ENCODE measurements around the gene FOLR1.

FOLR1 gene

DNA sequence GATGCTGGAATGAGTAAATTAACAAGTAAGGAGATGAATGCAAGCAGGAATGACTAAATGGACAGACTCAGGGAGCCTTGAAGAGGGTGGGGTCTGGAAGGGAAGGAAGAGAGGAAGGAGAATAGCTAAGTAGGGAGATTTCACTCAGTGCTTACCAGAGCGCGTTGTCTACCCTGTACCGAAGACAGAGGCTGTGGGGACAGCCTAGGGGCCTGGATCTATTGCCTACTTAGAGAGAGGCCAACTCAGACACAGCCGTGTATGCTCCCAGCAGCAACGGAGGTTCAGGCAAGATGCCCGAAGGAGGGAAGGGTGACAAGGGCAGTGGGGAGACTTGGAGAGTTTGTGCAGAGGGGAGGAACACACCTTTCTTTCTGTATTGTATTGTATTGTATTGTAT lies 24.7 kb downstream of the FOLR1 start, which contains the start of gene FOLR2:
Gene FOLR2 (plus strand): TSS at position 157 of the 400 bp plus-strand sequence. CDS start 1,791 bp downstream, outside the sequence.
- ATAC-seq (ENCODE audit: low read depth) (no peak), DNase-seq (ENCODE audit: low spot score) (no peak)
- Histone ChIP-seq H3K36me3 (ENCODE audit: low read depth) (no peaks in the 10 kb centered on the region), H3K4me3 (ENCODE audit: severe bottlenecking) (no peak within 1 kb of the TSS), H3K27me3 (ENCODE audit: insufficient read depth, poor library complexity, severe bottlenecking) (no peaks in the 10 kb centered on the region), H3K4me1 (ENCODE audit: insufficient read depth, poor library complexity, severe bottlenecking) (no peaks in the 10 kb centered on the region), H3K9me3 (ENCODE audit: severe bottlenecking) (no peaks in the 10 kb centered on the region), H3K27ac (ENCODE audit: poor library complexity, severe bottlenecking) (no peak within 1 kb of the TSS)
- TF ChIP-seq, protein P1, sequence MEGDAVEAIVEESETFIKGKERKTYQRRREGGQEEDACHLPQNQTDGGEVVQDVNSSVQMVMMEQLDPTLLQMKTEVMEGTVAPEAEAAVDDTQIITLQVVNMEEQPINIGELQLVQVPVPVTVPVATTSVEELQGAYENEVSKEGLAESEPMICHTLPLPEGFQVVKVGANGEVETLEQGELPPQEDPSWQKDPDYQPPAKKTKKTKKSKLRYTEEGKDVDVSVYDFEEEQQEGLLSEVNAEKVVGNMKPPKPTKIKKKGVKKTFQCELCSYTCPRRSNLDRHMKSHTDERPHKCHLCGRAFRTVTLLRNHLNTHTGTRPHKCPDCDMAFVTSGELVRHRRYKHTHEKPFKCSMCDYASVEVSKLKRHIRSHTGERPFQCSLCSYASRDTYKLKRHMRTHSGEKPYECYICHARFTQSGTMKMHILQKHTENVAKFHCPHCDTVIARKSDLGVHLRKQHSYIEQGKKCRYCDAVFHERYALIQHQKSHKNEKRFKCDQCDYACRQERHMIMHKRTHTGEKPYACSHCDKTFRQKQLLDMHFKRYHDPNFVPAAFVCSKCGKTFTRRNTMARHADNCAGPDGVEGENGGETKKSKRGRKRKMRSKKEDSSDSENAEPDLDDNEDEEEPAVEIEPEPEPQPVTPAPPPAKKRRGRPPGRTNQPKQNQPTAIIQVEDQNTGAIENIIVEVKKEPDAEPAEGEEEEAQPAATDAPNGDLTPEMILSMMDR (IDR thresholded peaks at IDR 0.05; ENCODE audit: poor library complexity, severe bottlenecking), result no peak

GRCh38 chr11:72217841-72218240 lies 25.9 kb downstream of the FOLR1 start:
- Histone ChIP-seq H3K9me3 (ENCODE audit: severe bottlenecking) (no peaks in the 10 kb centered on the region), H3K4me3 (ENCODE audit: severe bottlenecking) (no peak overlapping the region), H3K36me3 (ENCODE audit: low read depth) (no peaks in the 10 kb centered on the region), H3K27me3 (ENCODE audit: insufficient read depth, poor library complexity, severe bottlenecking) (no peaks in the 10 kb centered on the region), H3K27ac (ENCODE audit: poor library complexity, severe bottlenecking) (no peak overlapping the region), H3K4me1 (ENCODE audit: insufficient read depth, poor library complexity, severe bottlenecking) (no peaks in the 10 kb centered on the region)
- TF ChIP-seq, protein P1 (IDR thresholded peaks at IDR 0.05; ENCODE audit: poor library complexity, severe bottlenecking), result no peak
- ATAC-seq (ENCODE audit: low read depth) (no peak), DNase-seq (ENCODE audit: low spot score) (no peak)

DNA sequence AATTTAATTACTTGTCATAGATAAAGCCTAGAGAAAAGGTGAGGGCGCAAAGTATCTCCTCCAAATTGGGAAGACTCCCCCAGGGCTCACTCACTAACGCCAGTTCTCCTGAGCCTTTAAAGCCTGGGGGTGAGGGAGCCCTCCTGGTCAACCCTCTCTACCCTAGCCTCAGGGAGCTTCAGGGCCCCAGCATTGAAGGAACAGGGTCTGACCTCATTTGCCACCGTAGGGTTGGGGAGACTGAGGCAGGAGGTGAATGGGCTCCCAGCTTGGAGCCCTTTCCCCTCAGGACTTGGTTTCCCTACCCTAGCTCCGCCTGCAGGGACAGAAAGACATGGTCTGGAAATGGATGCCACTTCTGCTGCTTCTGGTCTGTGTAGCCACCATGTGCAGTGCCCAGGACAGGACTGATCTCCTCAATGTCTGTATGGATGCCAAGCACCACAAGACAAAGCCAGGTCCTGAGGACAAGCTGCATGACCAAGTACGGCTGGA lies 26.4 kb downstream of the FOLR1 start:
- H3K9me3 ChIP-seq (ENCODE audit: severe bottlenecking), result no peaks in the 10 kb centered on the region

DNA sequence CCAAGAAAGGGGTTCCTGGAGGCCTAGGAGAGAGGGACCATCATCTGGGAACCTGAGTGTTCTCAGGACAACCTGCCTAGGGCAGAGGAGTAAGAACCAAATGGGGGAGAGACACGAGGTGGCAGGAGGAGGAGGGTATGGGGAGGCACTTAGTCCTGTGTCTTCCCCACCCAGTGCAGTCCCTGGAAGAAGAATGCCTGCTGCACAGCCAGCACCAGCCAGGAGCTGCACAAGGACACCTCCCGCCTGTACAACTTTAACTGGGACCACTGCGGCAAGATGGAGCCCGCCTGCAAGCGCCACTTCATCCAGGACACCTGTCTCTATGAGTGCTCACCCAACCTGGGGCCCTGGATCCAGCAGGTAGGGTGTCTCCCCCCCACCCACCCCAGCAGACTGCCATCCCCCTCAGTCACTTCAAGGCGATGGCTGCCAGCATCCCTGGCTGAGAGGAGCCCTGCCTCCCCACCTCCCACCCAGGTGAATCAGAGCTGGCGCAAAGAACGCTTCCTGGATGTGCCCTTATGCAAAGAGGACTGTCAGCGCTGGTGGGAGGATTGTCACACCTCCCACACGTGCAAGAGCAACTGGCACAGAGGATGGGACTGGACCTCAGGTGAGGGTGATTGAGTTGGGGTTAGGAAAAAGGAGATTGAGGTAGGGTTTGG lies 28.9 kb downstream of the FOLR1 start:
- Histone ChIP-seq H3K36me3 (ENCODE audit: low read depth) (no peaks in the 10 kb centered on the region), H3K4me1 (ENCODE audit: insufficient read depth, poor library complexity, severe bottlenecking) (peaks cover 5% of the 10 kb centered on the region), H3K4me3 (ENCODE audit: severe bottlenecking) (no peak overlapping the region), H3K27ac (ENCODE audit: poor library complexity, severe bottlenecking) (no peak overlapping the region), H3K9me3 (ENCODE audit: severe bottlenecking) (no peaks in the 10 kb centered on the region), H3K27me3 (ENCODE audit: insufficient read depth, poor library complexity, severe bottlenecking) (no peaks in the 10 kb centered on the region)
- DNase-seq (ENCODE audit: low spot score) (no peak), ATAC-seq (ENCODE audit: low read depth) (no peak)
- TF ChIP-seq, protein P1 (IDR thresholded peaks at IDR 0.05; ENCODE audit: poor library complexity, severe bottlenecking), result no peak

More for the DNA sequence above, 26.4 kb downstream of the FOLR1 start:
- Histone ChIP-seq H3K27me3 (ENCODE audit: insufficient read depth, poor library complexity, severe bottlenecking) (no peaks in the 10 kb centered on the region), H3K36me3 (ENCODE audit: low read depth) (no peaks in the 10 kb centered on the region), H3K4me3 (ENCODE audit: severe bottlenecking) (no peak overlapping the region), H3K27ac (ENCODE audit: poor library complexity, severe bottlenecking) (no peak overlapping the region), H3K4me1 (ENCODE audit: insufficient read depth, poor library complexity, severe bottlenecking) (no peaks in the 10 kb centered on the region)
- DNase-seq (ENCODE audit: low spot score) (no peak), ATAC-seq (ENCODE audit: low read depth) (no peak)
- TF ChIP-seq, protein P1 (IDR thresholded peaks at IDR 0.05; ENCODE audit: poor library complexity, severe bottlenecking), result no peak

All from RWPE2 (cell line).